ENCODE results near the gene COL17A1. TPM values are rescaled to one million over a fixed set of nuclear protein-coding genes. Genes with fewer than 3 reads are reported as not detected.

Gene COL17A1
- total RNA-seq, 1 experiment from 2014 or later = 1.2 TPM

DNA sequence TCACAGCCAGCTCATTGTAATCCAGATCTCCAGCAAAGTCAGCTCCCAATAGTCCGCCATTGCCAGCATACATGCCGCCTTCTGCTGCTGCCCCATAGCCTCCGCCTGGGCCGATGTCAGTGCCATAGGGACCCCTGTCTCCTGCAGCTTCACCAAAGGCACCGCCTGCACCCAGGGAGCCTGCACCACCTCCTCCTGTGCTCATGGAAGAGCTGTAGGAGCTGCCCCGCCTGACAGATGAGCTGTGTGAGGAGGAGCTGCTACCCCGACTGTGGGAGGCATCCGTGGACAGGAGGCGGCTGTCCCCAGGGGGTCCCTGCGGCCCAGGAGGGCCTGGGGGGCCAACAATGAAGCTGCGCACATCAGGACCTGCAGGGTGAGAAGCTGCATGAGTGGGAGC lies 51.7 kb downstream of the COL17A1 start:
- Histone ChIP-seq H4K20me1 (ENCODE audit: low read length) (no peaks in the 10 kb centered on the region), H3K27ac (ENCODE audit: low read length) (no peak overlapping the region), H3K27me3 (ENCODE audit: low read length) (no peaks in the 10 kb centered on the region), H3K36me3 (ENCODE audit: low read depth, low read length) (no peaks in the 10 kb centered on the region), H3K4me1 (ENCODE audit: insufficient read depth, low read length) (no peaks in the 10 kb centered on the region), H3K4me3 (ENCODE audit: low read length) (no peak overlapping the region), H3K9ac (ENCODE audit: low read length) (no peak overlapping the region), H3F3A (ENCODE audit: low read length, unreplicated experiment) (no peaks in the 10 kb centered on the region), H3K79me2 (ENCODE audit: low read length) (no peaks in the 10 kb centered on the region), H3K9me3 (ENCODE audit: low read length) (no peaks in the 10 kb centered on the region), H3K9me2 (replicated peaks; ENCODE audit: low read length) (no peaks in the 10 kb centered on the region), H3K4me2 (ENCODE audit: low read length) (no peak overlapping the region), H2AFZ (ENCODE audit: low read length) (no peak overlapping the region)
- POLR2A ChIA-PET (ENCODE audit: unreplicated experiment) = no interaction called here
- DNase-seq (no peak), ATAC-seq (no peak)
- intact Hi-C loops (cut with micrococcal nuclease) = no loop called here
- CTCF ChIA-PET = no interaction called here
- no TSS peak for BruUV-seq (replicated peaks)
- TF ChIP-seq EZH2 (IDR thresholded peaks at IDR 0.05; ENCODE audit: low read length, unreplicated experiment) (no peak), EZH2phosphoT487 (IDR thresholded peaks at IDR 0.05; ENCODE audit: borderline replicate concordance, low read length) (no peak)
- TF ChIP-seq, protein P1, sequence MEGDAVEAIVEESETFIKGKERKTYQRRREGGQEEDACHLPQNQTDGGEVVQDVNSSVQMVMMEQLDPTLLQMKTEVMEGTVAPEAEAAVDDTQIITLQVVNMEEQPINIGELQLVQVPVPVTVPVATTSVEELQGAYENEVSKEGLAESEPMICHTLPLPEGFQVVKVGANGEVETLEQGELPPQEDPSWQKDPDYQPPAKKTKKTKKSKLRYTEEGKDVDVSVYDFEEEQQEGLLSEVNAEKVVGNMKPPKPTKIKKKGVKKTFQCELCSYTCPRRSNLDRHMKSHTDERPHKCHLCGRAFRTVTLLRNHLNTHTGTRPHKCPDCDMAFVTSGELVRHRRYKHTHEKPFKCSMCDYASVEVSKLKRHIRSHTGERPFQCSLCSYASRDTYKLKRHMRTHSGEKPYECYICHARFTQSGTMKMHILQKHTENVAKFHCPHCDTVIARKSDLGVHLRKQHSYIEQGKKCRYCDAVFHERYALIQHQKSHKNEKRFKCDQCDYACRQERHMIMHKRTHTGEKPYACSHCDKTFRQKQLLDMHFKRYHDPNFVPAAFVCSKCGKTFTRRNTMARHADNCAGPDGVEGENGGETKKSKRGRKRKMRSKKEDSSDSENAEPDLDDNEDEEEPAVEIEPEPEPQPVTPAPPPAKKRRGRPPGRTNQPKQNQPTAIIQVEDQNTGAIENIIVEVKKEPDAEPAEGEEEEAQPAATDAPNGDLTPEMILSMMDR (conservative IDR thresholded peaks at IDR 0.05; ENCODE audit: low read depth, low read length) = no peak

DNA sequence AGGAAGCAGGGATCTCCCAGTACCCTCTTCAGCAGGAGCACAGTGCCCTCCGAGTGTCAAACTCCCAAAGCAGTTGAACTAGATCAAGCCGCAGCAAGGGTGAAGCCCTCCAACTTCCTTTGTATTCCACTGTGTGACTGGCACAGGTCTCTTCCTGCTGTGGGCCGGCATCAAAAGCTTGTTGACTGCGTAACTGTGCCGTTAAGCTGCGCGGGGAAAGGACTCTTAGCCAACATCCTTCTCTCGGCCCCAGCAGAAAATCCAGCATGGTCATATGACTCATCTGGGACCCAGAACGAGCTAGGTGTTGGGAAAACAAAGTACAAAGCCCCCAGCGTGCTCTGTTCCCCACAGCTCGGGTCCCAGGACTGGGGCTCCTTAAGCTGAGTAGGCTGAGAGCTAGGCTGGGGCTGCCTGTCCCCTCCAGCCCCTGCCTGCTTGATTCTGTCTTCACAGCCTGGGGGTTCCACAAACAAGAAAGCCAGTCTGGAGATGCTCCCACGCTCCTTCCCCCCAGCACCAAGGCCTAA lies 52.2 kb downstream of the COL17A1 start:
- no peaks in the 10 kb centered on the region for H3K9me2 ChIP-seq (replicated peaks; ENCODE audit: low read length)
- H3K27me3 ChIP-seq (ENCODE audit: low read length) = no peaks in the 10 kb centered on the region
- no peak overlapping the region for H3K4me3 ChIP-seq (ENCODE audit: low read length)
- no peaks in the 10 kb centered on the region for H3K4me1 ChIP-seq (ENCODE audit: insufficient read depth, low read length)
- no peaks in the 10 kb centered on the region for H4K20me1 ChIP-seq (ENCODE audit: low read length)
- ATAC-seq (no peak), DNase-seq (no peak)
- no peak overlapping the region for H3K9ac ChIP-seq (ENCODE audit: low read length)
- no peaks in the 10 kb centered on the region for H3K9me3 ChIP-seq (ENCODE audit: low read length)
- ChIA-PET CTCF (interaction anchor here (0.5 kb wide), 1 partner anchor 12 kb away, joined by 4 read pairs; no protein-coding TSS in a partner anchor), POLR2A (ENCODE audit: unreplicated experiment) (no interaction called here)
- TF ChIP-seq, protein P1 (conservative IDR thresholded peaks at IDR 0.05; ENCODE audit: low read depth, low read length) = no peak
- TF ChIP-seq EZH2phosphoT487 (IDR thresholded peaks at IDR 0.05; ENCODE audit: borderline replicate concordance, low read length) (no peak), EZH2 (IDR thresholded peaks at IDR 0.05; ENCODE audit: low read length, unreplicated experiment) (no peak)
- H3F3A ChIP-seq (ENCODE audit: low read length, unreplicated experiment) = no peaks in the 10 kb centered on the region
- H3K4me2 ChIP-seq (ENCODE audit: low read length) = no peak overlapping the region
- no TSS peak for BruUV-seq (replicated peaks)
- H3K79me2 ChIP-seq (ENCODE audit: low read length) = no peaks in the 10 kb centered on the region
- H3K27ac ChIP-seq (ENCODE audit: low read length) = no peak overlapping the region
- no peak overlapping the region for H2AFZ ChIP-seq (ENCODE audit: low read length)
- H3K36me3 ChIP-seq (ENCODE audit: low read depth, low read length) = no peaks in the 10 kb centered on the region
- intact Hi-C loops (cut with micrococcal nuclease) = no loop called here

DNA sequence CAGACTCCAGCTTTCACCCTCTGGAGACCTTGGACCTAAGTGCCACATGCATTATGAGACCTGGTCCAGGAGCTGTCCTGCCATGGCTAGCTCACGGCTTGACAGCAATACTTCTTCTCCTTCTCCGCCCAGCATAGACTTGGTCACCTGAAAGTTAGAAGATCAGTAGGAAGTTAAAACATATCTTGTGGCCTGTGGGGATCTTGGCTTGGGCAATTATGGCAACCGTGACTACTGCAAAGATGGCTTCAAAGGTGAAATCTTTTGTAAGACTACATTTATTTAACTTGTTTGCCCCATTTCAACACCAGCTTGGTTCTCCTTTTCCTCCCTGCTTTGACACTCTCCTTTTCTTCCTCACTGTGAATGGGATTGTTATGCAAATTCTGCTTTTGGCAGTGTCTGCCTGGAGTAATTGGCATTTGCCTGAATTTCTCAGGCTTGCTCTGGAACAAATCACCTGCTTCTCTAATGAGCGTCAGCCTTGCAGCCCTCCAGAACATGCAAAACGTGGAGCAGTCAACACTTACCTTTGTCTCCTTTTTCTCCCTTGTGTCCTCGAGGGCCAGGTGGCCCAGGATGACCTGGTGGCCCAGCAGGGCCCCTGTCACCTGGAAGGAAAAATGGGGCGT lies 53.4 kb downstream of the COL17A1 start:
- H3F3A ChIP-seq (ENCODE audit: low read length, unreplicated experiment) = no peaks in the 10 kb centered on the region
- intact Hi-C loops (cut with micrococcal nuclease) = no loop called here
- no peaks in the 10 kb centered on the region for H3K9me3 ChIP-seq (ENCODE audit: low read length)
- H3K36me3 ChIP-seq (ENCODE audit: low read depth, low read length) = no peaks in the 10 kb centered on the region
- no peak overlapping the region for H2AFZ ChIP-seq (ENCODE audit: low read length)
- H3K27ac ChIP-seq (ENCODE audit: low read length) = no peak overlapping the region
- TF ChIP-seq, protein P1 (conservative IDR thresholded peaks at IDR 0.05; ENCODE audit: low read depth, low read length) = no peak
- no peak for TF ChIP-seq EZH2phosphoT487 (IDR thresholded peaks at IDR 0.05; ENCODE audit: borderline replicate concordance, low read length)
- no peak overlapping the region for H3K4me3 ChIP-seq (ENCODE audit: low read length)
- no peaks in the 10 kb centered on the region for H3K9me2 ChIP-seq (replicated peaks; ENCODE audit: low read length)
- H3K9ac ChIP-seq (ENCODE audit: low read length) = no peak overlapping the region
- BruUV-seq (replicated peaks) = no TSS peak
- H3K27me3 ChIP-seq (ENCODE audit: low read length) = no peaks in the 10 kb centered on the region
- H4K20me1 ChIP-seq (ENCODE audit: low read length) = no peaks in the 10 kb centered on the region
- no peak for ATAC-seq
- no peak overlapping the region for H3K4me2 ChIP-seq (ENCODE audit: low read length)
- CTCF ChIA-PET = no interaction called here
- no peaks in the 10 kb centered on the region for H3K79me2 ChIP-seq (ENCODE audit: low read length)
- no peaks in the 10 kb centered on the region for H3K4me1 ChIP-seq (ENCODE audit: insufficient read depth, low read length)
- POLR2A ChIA-PET (ENCODE audit: unreplicated experiment) = no interaction called here
- DNase-seq = no peak
